Tibial nerve (tissue), 4 donors: ENCODE data around the gene ZNF518B. TPM values are rescaled to one million over a fixed set of nuclear protein-coding genes. Genes with fewer than 3 reads are reported as not detected.

ENCODE experiments used
- DNase-seq, 2 donors: peaks; one replicate each; pipeline ENCODE4 v3.0.0-alpha.2; 2019; ENCODE audit warnings: low spot score in 2 of 2
- H3K27ac ChIP-seq, 4 donors: fragments of 200-600 bp; sonication (generic) in 3 of 4; one replicate each; pipeline ENCODE4 v1.5.1; 2017 to 2019; ENCODE audit warnings: mild to moderate bottlenecking in 1 of 4
- H3K27me3 ChIP-seq, 2 donors: fragments of 200-600 bp; sonication (generic) in 1 of 2; one replicate each; pipeline versions ENCODE4 v1.5.1 to v1.6.0; 2017 to 2019
- H3K36me3 ChIP-seq, 3 donors: fragments of 200-600 bp; sonication (generic); one replicate each; pipeline ENCODE4 v1.5.1; 2018 to 2019
- H3K4me1 ChIP-seq, 4 donors: fragments of 200-600 bp; sonication (generic) in 3 of 4; one replicate each; pipeline ENCODE4 v1.5.1; 2017 to 2019
- H3K4me3 ChIP-seq, 4 donors: fragments of 200-600 bp; sonication (generic) in 3 of 4; one replicate each; pipeline ENCODE4 v1.5.1; 2017 to 2019; ENCODE audit warnings: mild to moderate bottlenecking in 1 of 4, moderate library complexity in 1 of 4
- H3K9me3 ChIP-seq, 4 donors: fragments of 200-600 bp; sonication (generic) in 3 of 4; one replicate each; pipeline ENCODE4 v1.5.1; 2017 to 2019
- EP300 ChIP-seq, 2 donors: sonication (generic); formaldehyde crosslinking; IDR thresholded peaks; one replicate each; pipeline ENCODE4 v1.6.1; 2017; ENCODE audit warnings: antibody characterized with exemption in 2 of 2, mild to moderate bottlenecking in 1 of 2
- POLR2A ChIP-seq, 2 donors: fragments of 450-650 bp; IDR thresholded peaks; one replicate each; pipeline ENCODE4 v1.6.1; 2017; ENCODE audit warnings: antibody characterized with exemption in 2 of 2, mild to moderate bottlenecking in 2 of 2, moderate library complexity in 2 of 2
- WGBS, 2 donors: methylation state at CpG; one replicate each; pipeline ENCODE4 v1.1.5; 2018; 5-methylcytosine and 5-hydroxymethylcytosine counted together
- total RNA-seq, 4 donors: library from RNA; depleted of rRNA; stranded (reverse); fragments of >200 nt; gene quantifications; one replicate each; pipeline ENCODE4 v1.1.0, GENCODE V29; 2016

ZNF518B gene
- total RNA-seq, 4 donors from 2014 or later = 7.5 to 13.5 (median 10.5) TPM

DNA sequence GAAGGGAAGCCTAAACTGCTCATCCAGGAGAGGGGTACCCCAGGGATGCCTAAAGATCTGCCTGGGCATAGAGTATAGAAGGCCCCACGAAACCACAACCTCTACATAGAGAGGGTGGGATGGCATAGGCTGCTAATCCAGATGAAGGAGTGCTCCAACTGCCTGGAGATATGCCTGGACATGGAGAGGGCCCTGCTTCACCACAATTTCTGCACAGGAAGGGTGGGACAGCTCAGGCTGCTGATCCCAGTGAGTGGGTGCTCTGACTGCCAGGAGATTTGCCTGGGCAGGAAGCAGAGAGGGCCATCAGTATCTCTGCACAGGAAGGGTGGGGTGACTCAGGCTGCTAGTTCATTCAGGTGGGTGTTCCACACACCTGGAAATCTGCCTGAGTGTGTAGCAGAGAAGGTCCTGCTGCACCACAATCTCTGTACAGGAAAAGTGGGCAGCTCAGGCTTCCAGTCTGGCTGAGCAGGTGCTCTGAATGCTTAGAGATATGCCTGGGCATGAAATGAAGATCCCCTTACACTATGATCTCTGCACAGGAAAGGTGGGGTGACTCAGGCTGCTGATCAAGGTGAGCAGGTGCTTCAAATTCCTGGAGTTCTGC lies 61.1 kb downstream of the ZNF518B start:
- Histone ChIP-seq H3K4me3 (no peak overlapping the region), H3K27ac (no peak overlapping the region), H3K36me3 (no peaks in the 10 kb centered on the region), H3K27me3 (no peaks in the 10 kb centered on the region), H3K4me1 (no peaks in the 10 kb centered on the region), H3K9me3 (peaks cover 0 to 12% (median 2%) of the 10 kb centered on the region in 4 donors)
- DNase-seq = no peak
- WGBS, 2 donors = 67% methylated on average over 1 of the region's 1 CpG; no CpG with 5 or more reads in 1 of the 2 donors
- no peak for TF ChIP-seq EP300 (IDR thresholded peaks at IDR 0.05)
- no peak for TF ChIP-seq POLR2A (IDR thresholded peaks at IDR 0.05)

Other genes starting within 250 kb of the ZNF518B start
- not detected for gene CLNK, start 227.3 kb upstream of the ZNF518B start, total RNA-seq